Memory B cell (primary cell): Measurements from ENCODE around the gene PPP2R1A.
"Not testable (repeated sequence)": the region's sequence is repeated elsewhere in the genome, so short reads cannot be mapped to it uniquely, and the experiment has no call there.

ENCODE experiments used
- ATAC-seq: fragments of 150-1000 bp; cut with Tn5 transposase; 2 replicates; pipeline ENCODE4 v1.10.0; 2021; ENCODE audit warnings: low read depth, mild to moderate bottlenecking, moderate library complexity
- DNase-seq, 2 donors: peaks; one replicate each; pipeline ENCODE4 v3.0.0; 2022; ENCODE audit warnings: low spot score in 2 of 2
- H3K27ac Mint-ChIP-seq: one replicate; pipeline ENCODE4 v1.8.0; 2022; ENCODE audit warnings: mild to moderate bottlenecking, moderate library complexity, mixed read lengths
- H3K27me3 Mint-ChIP-seq: one replicate; pipeline ENCODE4 v1.8.0; 2022; ENCODE audit warnings: mixed read lengths
- H3K36me3 Mint-ChIP-seq: one replicate; pipeline ENCODE4 v1.8.0; 2022; ENCODE audit warnings: mild to moderate bottlenecking, mixed read lengths
- H3K4me1 Mint-ChIP-seq: one replicate; pipeline ENCODE4 v1.8.0; 2022; ENCODE audit warnings: mixed read lengths
- H3K4me3 Mint-ChIP-seq: one replicate; pipeline ENCODE4 v1.8.0; 2022; ENCODE audit warnings: mild to moderate bottlenecking, moderate library complexity, mixed read lengths
- H3K9me3 Mint-ChIP-seq: one replicate; pipeline ENCODE4 v1.8.0; 2022; ENCODE audit warnings: mixed read lengths

Gene PPP2R1A

GRCh38 chr19:52237771-52238400, 48.0 kb downstream of the PPP2R1A start:
- Mint-ChIP-seq H3K4me3 (no peak overlapping the region), H3K27me3 (no peaks in the 10 kb centered on the region), H3K27ac (no peak overlapping the region), H3K4me1 (no peaks in the 10 kb centered on the region), H3K36me3 (no peaks in the 10 kb centered on the region), H3K9me3 (no peaks in the 10 kb centered on the region)
- peak; percentile 63 for ATAC-seq
- peak; percentile 45 to 54 for DNase-seq

- Mint-ChIP-seq H3K27me3 (peaks cover 5% of the 10 kb centered on the region), H3K9me3 (no peaks in the 10 kb centered on the region), H3K27ac (no peak overlapping the region), H3K4me1 (no peaks in the 10 kb centered on the region), H3K4me3 (no peak overlapping the region), H3K36me3 (no peaks in the 10 kb centered on the region)
- DNase-seq = no peak
- no peak for ATAC-seq
Measured at GRCh38 chr19:52244021-52244420, 54.2 kb downstream of the PPP2R1A start.

GRCh38 chr19:52248241-52248640, 58.4 kb downstream of the PPP2R1A start:
- no peaks in the 10 kb centered on the region for H3K36me3 Mint-ChIP-seq
- no peak overlapping the region for H3K4me3 Mint-ChIP-seq
- H3K27ac Mint-ChIP-seq = no peak overlapping the region
- no peaks in the 10 kb centered on the region for H3K4me1 Mint-ChIP-seq
- peaks cover 5% of the 10 kb centered on the region for H3K27me3 Mint-ChIP-seq
- DNase-seq (peak in 1 of 2 donors; percentile 40), ATAC-seq (peak; percentile 73)
- peaks cover 4% of the 10 kb centered on the region for H3K9me3 Mint-ChIP-seq

- Mint-ChIP-seq H3K9me3 (peaks cover 3% of the 10 kb centered on the region), H3K36me3 (no peaks in the 10 kb centered on the region), H3K27me3 (peaks cover 3% of the 10 kb centered on the region), H3K4me3 (no peak overlapping the region), H3K27ac (no peak overlapping the region), H3K4me1 (no peaks in the 10 kb centered on the region)
- no peak for DNase-seq
- no peak for ATAC-seq
Measured at GRCh38 chr19:52258426-52258825, 68.6 kb downstream of the PPP2R1A start.

GRCh38 chr19:52265556-52265955, 75.7 kb downstream of the PPP2R1A start:
- not testable (repeated sequence) for ATAC-seq, H3K36me3 Mint-ChIP-seq, H3K27ac Mint-ChIP-seq, H3K27me3 Mint-ChIP-seq, H3K9me3 Mint-ChIP-seq, H3K4me1 Mint-ChIP-seq, H3K4me3 Mint-ChIP-seq, DNase-seq

- Mint-ChIP-seq H3K27ac (peak within 1 kb of the TSS; percentile 95), H3K36me3 (peaks cover 28% of the 10 kb centered on the region), H3K9me3 (peaks cover 4% of the 10 kb centered on the region), H3K4me3 (peak within 1 kb of the TSS; percentile 95), H3K4me1 (peaks cover 33% of the 10 kb centered on the region), H3K27me3 (no peaks in the 10 kb centered on the region)
- DNase-seq = peak; percentile 98
- peak; percentile 99 for ATAC-seq
Measured at GRCh38 chr19:52269338-52270261, 79.7 kb downstream of the PPP2R1A start, which contains the start of gene ZNF766. Gene ZNF766, plus strand, starts transcription at chr19:52269587. Its CDS starts 27 bp downstream, at chr19:52269614.

- Mint-ChIP-seq H3K27me3 (no peaks in the 10 kb centered on the region), H3K27ac (peak overlapping the region; percentile 95), H3K4me1 (peaks cover 37% of the 10 kb centered on the region), H3K36me3 (peaks cover 34% of the 10 kb centered on the region), H3K9me3 (peaks cover 4% of the 10 kb centered on the region), H3K4me3 (peak overlapping the region; percentile 95)
- peak in 1 of 2 donors; percentile 14 for DNase-seq
- no peak for ATAC-seq
Measured at GRCh38 chr19:52270266-52270885, 80.5 kb downstream of the PPP2R1A start.

- no peak overlapping the region for H3K27ac Mint-ChIP-seq
- H3K27me3 Mint-ChIP-seq = no peaks in the 10 kb centered on the region
- DNase-seq (no peak), ATAC-seq (no peak)
- peaks cover 50% of the 10 kb centered on the region for H3K4me1 Mint-ChIP-seq
- no peak overlapping the region for H3K4me3 Mint-ChIP-seq
- H3K9me3 Mint-ChIP-seq = peaks cover 8% of the 10 kb centered on the region
- H3K36me3 Mint-ChIP-seq = peaks cover 46% of the 10 kb centered on the region
Measured at GRCh38 chr19:52273301-52273700, 83.4 kb downstream of the PPP2R1A start.

- Mint-ChIP-seq H3K36me3 (peaks cover 55% of the 10 kb centered on the region), H3K9me3 (peaks cover 12% of the 10 kb centered on the region), H3K27ac (peak overlapping the region; percentile 62), H3K27me3 (no peaks in the 10 kb centered on the region), H3K4me3 (no peak overlapping the region), H3K4me1 (peaks cover 54% of the 10 kb centered on the region)
- DNase-seq (no peak), ATAC-seq (no peak)
Measured at GRCh38 chr19:52274191-52274590, 84.3 kb downstream of the PPP2R1A start.

- H3K27me3 Mint-ChIP-seq = no peaks in the 10 kb centered on the region
- H3K9me3 Mint-ChIP-seq = peaks cover 12% of the 10 kb centered on the region
- ATAC-seq (peak; percentile 56), DNase-seq (no peak)
- H3K27ac Mint-ChIP-seq = no peak overlapping the region
- H3K4me3 Mint-ChIP-seq = no peak overlapping the region
- H3K36me3 Mint-ChIP-seq = peaks cover 53% of the 10 kb centered on the region
- peaks cover 46% of the 10 kb centered on the region for H3K4me1 Mint-ChIP-seq
Measured at GRCh38 chr19:52275988-52276387, 86.1 kb downstream of the PPP2R1A start.

GRCh38 chr19:52277471-52277870, 87.6 kb downstream of the PPP2R1A start:
- peaks cover 36% of the 10 kb centered on the region for H3K4me1 Mint-ChIP-seq
- DNase-seq = no peak
- no peak overlapping the region for H3K4me3 Mint-ChIP-seq
- ATAC-seq = no peak
- H3K27me3 Mint-ChIP-seq = no peaks in the 10 kb centered on the region
- H3K27ac Mint-ChIP-seq = peak overlapping the region; percentile 11
- peaks cover 12% of the 10 kb centered on the region for H3K9me3 Mint-ChIP-seq
- peaks cover 54% of the 10 kb centered on the region for H3K36me3 Mint-ChIP-seq
